Uterus (tissue), 4 donors: ENCODE measurements around the gene MLXIPL. TPM values are rescaled to one million over a fixed set of nuclear protein-coding genes. Genes with fewer than 3 reads are reported as not detected.

Source experiments
- DNase-seq, 2 donors: peaks; one replicate each; pipeline ENCODE4 v3.0.0-alpha.2; 2019 to 2020
- H3K27ac ChIP-seq, 2 donors: fragments of 200-600 bp; sonication (generic); 1 replicate in 1 of 2; 2 replicates in 1 of 2; pipeline ENCODE4 v1.5.1; 2016 to 2018
- H3K27me3 ChIP-seq, 2 donors: fragments of 200-600 bp; sonication (generic); one replicate each; pipeline ENCODE4 v1.5.1; 2018 to 2019; ENCODE audit warnings: control low read depth in 1 of 2
- H3K36me3 ChIP-seq, 2 donors: fragments of 200-600 bp; sonication (generic); one replicate each; pipeline ENCODE4 v1.5.1; 2019; ENCODE audit warnings: control low read depth in 1 of 2
- H3K4me1 ChIP-seq, 2 donors: fragments of 200-600 bp; sonication (generic); one replicate each; pipeline ENCODE4 v1.5.1; 2018 to 2019; ENCODE audit warnings: control low read depth in 1 of 2
- H3K4me3 ChIP-seq, 2 donors: fragments of 200-600 bp; sonication (generic); 1 replicate in 1 of 2; 2 replicates in 1 of 2; pipeline ENCODE4 v1.5.1; 2018 to 2019; ENCODE audit warnings: mild to moderate bottlenecking in 1 of 2
- H3K9me3 ChIP-seq, 2 donors: fragments of 200-600 bp; sonication (generic); one replicate each; pipeline ENCODE4 v1.5.1; 2019; ENCODE audit warnings: control low read depth in 1 of 2
- CTCF ChIP-seq, 4 experiments: fragments of 200-600 bp in 2 of 4; fragments of 450-650 bp in 2 of 4; sonication (generic) in 2 of 4; IDR thresholded peaks; one replicate each; pipeline ENCODE4 v1.5.1; 2016 to 2019; ENCODE audit warnings: antibody characterized with exemption in 4 of 4, mild to moderate bottlenecking in 2 of 4, moderate library complexity in 1 of 4
- POLR2A ChIP-seq, 2 donors: fragments of 450-650 bp; IDR thresholded peaks; one replicate each; pipeline ENCODE4 v1.6.1; 2016; ENCODE audit warnings: antibody characterized with exemption in 2 of 2, mild to moderate bottlenecking in 1 of 2, moderate library complexity in 1 of 2
- intact Hi-C: fragments of 100-400 bp; cut with DNase I; formaldehyde crosslinking; loops from one replicate; pipeline ENCODE4 v1.15.1; 2023; ENCODE audit warnings: low total_unique reads
- total RNA-seq, 4 donors: library from RNA; depleted of rRNA in 3 of 4; stranded (reverse); fragments of >200 nt in 3 of 4; gene quantifications; one replicate each; pipeline versions ENCODE4 v1.1.0 to v1.2.4, GENCODE V29; 2014 to 2023
- donor health status: DM: yes; HTN: yes; CAD: no.

The MLXIPL gene
- total RNA-seq, 4 donors from 2014 or later = 1.7 to 1.9 TPM; not detected in 2

GRCh38 chr7:73633323-73633722, 9.0 kb upstream of the MLXIPL start:
- no peak overlapping the region for H3K4me3 ChIP-seq
- no peaks in the 10 kb centered on the region for H3K36me3 ChIP-seq
- no peaks in the 10 kb centered on the region for H3K9me3 ChIP-seq
- H3K27ac ChIP-seq = no peak overlapping the region
- no peak for DNase-seq
- TF ChIP-seq CTCF (IDR thresholded peaks at IDR 0.05) = no peak
- no peak for TF ChIP-seq POLR2A (IDR thresholded peaks at IDR 0.05)
- intact Hi-C loops = no loop called here
- no peaks in the 10 kb centered on the region for H3K4me1 ChIP-seq
- no peaks in the 10 kb centered on the region for H3K27me3 ChIP-seq

DNA sequence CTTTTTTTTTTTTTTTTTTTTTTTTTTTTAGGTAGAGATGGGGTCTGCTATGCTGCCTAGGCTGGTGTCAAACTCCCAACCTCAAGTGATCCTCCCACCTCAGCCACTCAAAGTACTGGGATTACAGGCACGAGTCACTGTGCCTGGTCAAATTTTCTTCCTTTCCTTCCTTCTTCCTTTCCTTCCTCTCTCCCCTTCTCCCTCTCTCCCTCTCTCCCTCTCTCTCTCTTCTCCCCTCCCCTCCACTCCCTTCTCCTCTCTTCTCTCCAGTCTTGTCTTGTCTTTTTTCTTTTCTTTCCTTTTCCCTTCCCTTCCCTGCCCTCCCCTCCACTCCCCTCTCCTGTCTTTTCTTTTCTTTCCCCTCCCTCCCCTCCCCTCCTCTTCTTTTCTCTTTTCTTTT, 7.2 kb upstream of the MLXIPL start:
- intact Hi-C loops = no loop called here
- H3K4me1 ChIP-seq = no peaks in the 10 kb centered on the region
- no peak overlapping the region for H3K4me3 ChIP-seq
- DNase-seq = no peak
- no peaks in the 10 kb centered on the region for H3K36me3 ChIP-seq
- H3K27me3 ChIP-seq = no peaks in the 10 kb centered on the region
- H3K9me3 ChIP-seq = no peaks in the 10 kb centered on the region
- H3K27ac ChIP-seq = no peak overlapping the region
- TF ChIP-seq CTCF (IDR thresholded peaks at IDR 0.05) = no peak
- no peak for TF ChIP-seq POLR2A (IDR thresholded peaks at IDR 0.05)

DNA sequence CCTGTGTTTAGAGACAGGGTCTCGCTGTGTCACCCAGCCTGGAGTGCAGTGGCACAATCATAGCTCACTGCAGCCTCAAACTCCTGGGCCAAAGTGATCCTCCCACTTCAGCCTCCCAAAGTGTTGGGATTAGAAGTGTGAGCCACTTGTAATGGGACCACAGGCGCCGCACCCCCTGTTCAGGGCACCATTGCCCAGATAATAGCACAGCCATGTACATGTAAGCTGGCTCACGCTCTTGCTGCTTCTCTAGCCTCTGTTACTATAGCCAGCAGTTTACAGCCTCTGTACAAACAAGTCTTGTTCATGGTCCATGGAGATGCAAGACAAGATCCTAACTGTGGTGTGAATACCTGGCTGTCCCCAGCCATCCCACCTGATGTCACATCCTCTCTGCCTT, 4.2 kb upstream of the MLXIPL start:
- Histone ChIP-seq H3K27ac (no peak overlapping the region), H3K4me3 (no peak overlapping the region), H3K9me3 (no peaks in the 10 kb centered on the region), H3K36me3 (no peaks in the 10 kb centered on the region), H3K27me3 (peaks cover 14 to 16% of the 10 kb centered on the region in 2 donors), H3K4me1 (peaks cover 0 to 7% of the 10 kb centered on the region in 2 donors)
- no peak for DNase-seq
- TF ChIP-seq POLR2A (IDR thresholded peaks at IDR 0.05) (no peak), CTCF (IDR thresholded peaks at IDR 0.05) (no peak)
- intact Hi-C loops = no loop called here

GRCh38 chr7:73626814-73627213, 2.5 kb upstream of the MLXIPL start:
- no peak for TF ChIP-seq POLR2A (IDR thresholded peaks at IDR 0.05)
- no peak for TF ChIP-seq CTCF (IDR thresholded peaks at IDR 0.05)
- H3K9me3 ChIP-seq = no peaks in the 10 kb centered on the region
- H3K4me3 ChIP-seq = no peak overlapping the region
- intact Hi-C loops = no loop called here
- no peak for DNase-seq
- H3K27me3 ChIP-seq = peaks cover 18 to 24% of the 10 kb centered on the region in 2 donors
- H3K27ac ChIP-seq = no peak overlapping the region
- no peaks in the 10 kb centered on the region for H3K36me3 ChIP-seq
- H3K4me1 ChIP-seq = peaks cover 0 to 7% of the 10 kb centered on the region in 2 donors

DNA sequence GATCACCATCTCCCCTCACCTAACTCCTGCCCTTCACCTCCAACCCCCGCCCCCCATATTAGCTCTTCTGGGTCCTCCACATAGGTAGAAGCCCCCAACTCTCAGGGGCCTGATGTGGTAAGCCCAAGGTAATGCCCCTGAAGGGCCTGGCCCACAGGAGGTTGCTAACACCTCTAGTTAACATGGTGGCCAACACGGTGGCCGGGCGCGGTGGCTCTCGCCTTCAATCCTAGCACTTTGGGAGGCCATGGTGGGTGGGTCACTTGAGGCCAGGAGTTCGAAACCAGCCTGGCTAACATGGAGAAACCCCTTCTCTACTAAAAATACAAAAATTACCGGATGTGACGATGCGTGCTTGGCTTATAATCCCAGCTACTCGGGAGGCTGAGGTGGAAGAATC, 954 bp upstream of the MLXIPL start:
- no peak overlapping the region for H3K27ac ChIP-seq
- DNase-seq = no peak
- H3K4me3 ChIP-seq = no peak overlapping the region
- H3K4me1 ChIP-seq = peaks cover 0 to 7% of the 10 kb centered on the region in 2 donors
- H3K9me3 ChIP-seq = no peaks in the 10 kb centered on the region
- H3K36me3 ChIP-seq = no peaks in the 10 kb centered on the region
- intact Hi-C loops = no loop called here
- TF ChIP-seq CTCF (IDR thresholded peaks at IDR 0.05) (no peak), POLR2A (IDR thresholded peaks at IDR 0.05) (no peak)
- H3K27me3 ChIP-seq = peaks cover 18 to 24% of the 10 kb centered on the region in 2 donors
